Activated CD4-positive, alpha-beta T cell treated with anti-CD3 and anti-CD28 coated beads for 36 hours (primary cell): ENCODE data around the gene SPNS2. TPM values are rescaled to one million over a fixed set of nuclear protein-coding genes. Genes with fewer than 3 reads are reported as not detected.

Source experiments
- ATAC-seq: fragments of 200-7000 bp; cut with Tn5 transposase; one replicate; pipeline ENCODE4 v1.10.0; 2021; ENCODE audit warnings: mild to moderate bottlenecking, moderate library complexity
- CTCF ChIA-PET: fragments of 350-600 bp; sonication (Branson Sonifier 250); formaldehyde crosslinking; loops from one replicate; lab custom pipeline; 2021; ENCODE audit warnings: antibody characterized with exemption; lab: Charles Lee
- POLR2A ChIA-PET: fragments of 350-600 bp; sonication (Branson Sonifier 250); formaldehyde crosslinking; loops from one replicate; lab custom pipeline; 2021; ENCODE audit warnings: antibody characterized with exemption, inconsistent platforms; lab: Charles Lee
- DNase-seq: peaks from one replicate; pipeline ENCODE4 v3.0.0-alpha.2; 2020
- H3K27ac Mint-ChIP-seq: one replicate; pipeline ENCODE4 v1.8.0; 2021; ENCODE audit warnings: mixed read lengths
- H3K27me3 Mint-ChIP-seq: one replicate; pipeline ENCODE4 v1.8.0; 2021; ENCODE audit warnings: mixed read lengths
- H3K36me3 Mint-ChIP-seq: one replicate; pipeline ENCODE4 v1.8.0; 2021; ENCODE audit warnings: low read depth, mixed read lengths
- H3K4me1 Mint-ChIP-seq: one replicate; pipeline ENCODE4 v1.8.0; 2021; ENCODE audit warnings: mixed read lengths
- H3K4me3 Mint-ChIP-seq: one replicate; pipeline ENCODE4 v1.8.0; 2021; ENCODE audit warnings: mild to moderate bottlenecking, moderate library complexity, mixed read lengths
- H3K9me3 Mint-ChIP-seq: one replicate; pipeline ENCODE4 v1.8.0; 2021; ENCODE audit warnings: low read depth, mixed read lengths
- intact Hi-C, 2 experiments: fragments of 100-400 bp; cut with DNase I in 1 of 2; cut with micrococcal nuclease in 1 of 2; formaldehyde crosslinking; loops; one replicate each; pipeline versions ENCODE4 v1.14.2 to v1.15.1; 2022 to 2024; cut with DNase I, micrococcal nuclease
- total RNA-seq, 2 experiments: library from RNA; stranded (reverse); gene quantifications; one replicate each; pipeline ENCODE4 v1.2.3, GENCODE V29; 2021

The SPNS2 gene
- total RNA-seq, 2 experiments from 2014 or later, result 0.07 to 0.37 TPM

GRCh38 chr17:4514779-4515178, 16.1 kb downstream of the SPNS2 start:
- DNase-seq, result no peak
- ChIA-PET POLR2A (no interaction called here), CTCF (no interaction called here)
- Mint-ChIP-seq H3K27me3 (no peaks in the 10 kb centered on the region), H3K9me3 (no peaks in the 10 kb centered on the region), H3K4me1 (peaks cover 2% of the 10 kb centered on the region), H3K27ac (no peak overlapping the region), H3K36me3 (no peaks in the 10 kb centered on the region), H3K4me3 (no peak overlapping the region)
- intact Hi-C loops, result no loop called here
- no peak for ATAC-seq

GRCh38 chr17:4515501-4515900, 16.8 kb downstream of the SPNS2 start:
- Mint-ChIP-seq H3K36me3 (no peaks in the 10 kb centered on the region), H3K4me1 (peaks cover 1% of the 10 kb centered on the region), H3K9me3 (no peaks in the 10 kb centered on the region), H3K4me3 (no peak overlapping the region), H3K27ac (no peak overlapping the region), H3K27me3 (no peaks in the 10 kb centered on the region)
- ChIA-PET CTCF (no interaction called here), POLR2A (no interaction called here)
- no peak for ATAC-seq
- DNase-seq, result no peak
- intact Hi-C loops, result no loop called here

GRCh38 chr17:4516735-4517134, 18.1 kb downstream of the SPNS2 start:
- intact Hi-C loops, result no loop called here
- POLR2A ChIA-PET, result no interaction called here
- no peaks in the 10 kb centered on the region for H3K27me3 Mint-ChIP-seq

GRCh38 chr17:4518901-4519300, 20.2 kb downstream of the SPNS2 start:
- no peaks in the 10 kb centered on the region for H3K4me1 Mint-ChIP-seq
- H3K27me3 Mint-ChIP-seq, result no peaks in the 10 kb centered on the region
- H3K27ac Mint-ChIP-seq, result no peak overlapping the region
- no peak overlapping the region for H3K4me3 Mint-ChIP-seq
- no peak for ATAC-seq
- intact Hi-C loops, result no loop called here
- no peak for DNase-seq
- no peaks in the 10 kb centered on the region for H3K36me3 Mint-ChIP-seq
- ChIA-PET CTCF (no interaction called here), POLR2A (no interaction called here)
- no peaks in the 10 kb centered on the region for H3K9me3 Mint-ChIP-seq

More at GRCh38 chr17:4516735-4517134, 18.1 kb downstream of the SPNS2 start:
- ATAC-seq (no peak), DNase-seq (no peak)
- no peak overlapping the region for H3K27ac Mint-ChIP-seq
- H3K9me3 Mint-ChIP-seq, result no peaks in the 10 kb centered on the region
- CTCF ChIA-PET, result interaction anchor here (0.8 to 1.2 kb wide), 3 partner anchors 16 to 265 kb away, joined by 3 to 4 read pairs (median 3); no protein-coding TSS in a partner anchor
- H3K4me1 Mint-ChIP-seq, result no peaks in the 10 kb centered on the region
- H3K36me3 Mint-ChIP-seq, result no peaks in the 10 kb centered on the region
- no peak overlapping the region for H3K4me3 Mint-ChIP-seq

- Mint-ChIP-seq H3K27ac (no peak overlapping the region), H3K9me3 (no peaks in the 10 kb centered on the region), H3K36me3 (no peaks in the 10 kb centered on the region), H3K4me3 (no peak overlapping the region), H3K4me1 (no peaks in the 10 kb centered on the region), H3K27me3 (no peaks in the 10 kb centered on the region)
- POLR2A ChIA-PET, result no interaction called here
- no peak for ATAC-seq
- CTCF ChIA-PET, result no interaction called here
- intact Hi-C loops, result no loop called here
- no peak for DNase-seq
Measured at GRCh38 chr17:4519361-4519788, 20.7 kb downstream of the SPNS2 start.

- Mint-ChIP-seq H3K36me3 (no peaks in the 10 kb centered on the region), H3K4me1 (no peaks in the 10 kb centered on the region), H3K27ac (no peak overlapping the region), H3K4me3 (no peak overlapping the region), H3K27me3 (no peaks in the 10 kb centered on the region), H3K9me3 (no peaks in the 10 kb centered on the region)
- DNase-seq, result no peak
- CTCF ChIA-PET, result interaction anchor here (0.7 kb wide), 1 partner anchor 793 kb away, joined by 3 read pairs; no protein-coding TSS in a partner anchor
- intact Hi-C loops, result no loop called here
- POLR2A ChIA-PET, result no interaction called here
- no peak for ATAC-seq
Measured at GRCh38 chr17:4520060-4520893, 21.6 kb downstream of the SPNS2 start.

- H3K36me3 Mint-ChIP-seq, result no peaks in the 10 kb centered on the region
- ATAC-seq (no peak), DNase-seq (no peak)
- H3K4me3 Mint-ChIP-seq, result no peak overlapping the region
- H3K9me3 Mint-ChIP-seq, result no peaks in the 10 kb centered on the region
- no peaks in the 10 kb centered on the region for H3K27me3 Mint-ChIP-seq
- POLR2A ChIA-PET, result no interaction called here
- no peak overlapping the region for H3K27ac Mint-ChIP-seq
- intact Hi-C loops, result no loop called here
- CTCF ChIA-PET, result no interaction called here
- H3K4me1 Mint-ChIP-seq, result no peaks in the 10 kb centered on the region
Measured at GRCh38 chr17:4520894-4521600, 22.4 kb downstream of the SPNS2 start.

- no peak overlapping the region for H3K27ac Mint-ChIP-seq
- ChIA-PET POLR2A (no interaction called here), CTCF (no interaction called here)
- H3K4me3 Mint-ChIP-seq, result no peak overlapping the region
- no peaks in the 10 kb centered on the region for H3K9me3 Mint-ChIP-seq
- ATAC-seq (no peak), DNase-seq (no peak)
- no peaks in the 10 kb centered on the region for H3K36me3 Mint-ChIP-seq
- intact Hi-C loops, result no loop called here
- H3K4me1 Mint-ChIP-seq, result no peaks in the 10 kb centered on the region
- no peaks in the 10 kb centered on the region for H3K27me3 Mint-ChIP-seq
Measured at GRCh38 chr17:4522661-4523060, 24.0 kb downstream of the SPNS2 start.

- Mint-ChIP-seq H3K27me3 (no peaks in the 10 kb centered on the region), H3K4me3 (no peak overlapping the region), H3K9me3 (no peaks in the 10 kb centered on the region), H3K27ac (no peak overlapping the region), H3K4me1 (no peaks in the 10 kb centered on the region), H3K36me3 (no peaks in the 10 kb centered on the region)
- no peak for ATAC-seq
- ChIA-PET POLR2A (interaction anchor here (0.6 kb wide), 1 partner anchor 100 kb away, joined by 3 read pairs; no protein-coding TSS in a partner anchor), CTCF (interaction anchor here (1.0 to 1.1 kb wide), 2 partner anchors 25 to 31 kb away, joined by 3 to 5 read pairs; partner anchors contain the start of genes MYBBP1A and SPNS2)
- intact Hi-C loops, result no loop called here
- no peak for DNase-seq
Measured at GRCh38 chr17:4523946-4524345, 25.3 kb downstream of the SPNS2 start.

- no peak for ATAC-seq
- ChIA-PET CTCF (interaction anchor here (0.6 kb wide), 1 partner anchor 231 kb away, joined by 4 read pairs; no protein-coding TSS in a partner anchor), POLR2A (interaction anchor here (1.7 kb wide), 1 partner anchor 11 kb away, joined by 4 read pairs; no protein-coding TSS in a partner anchor)
- H3K36me3 Mint-ChIP-seq, result no peaks in the 10 kb centered on the region
- H3K27me3 Mint-ChIP-seq, result no peaks in the 10 kb centered on the region
- no peaks in the 10 kb centered on the region for H3K4me1 Mint-ChIP-seq
- no peaks in the 10 kb centered on the region for H3K9me3 Mint-ChIP-seq
- no peak overlapping the region for H3K4me3 Mint-ChIP-seq
- DNase-seq, result no peak
- H3K27ac Mint-ChIP-seq, result no peak overlapping the region
- intact Hi-C loops, result no loop called here
Measured at GRCh38 chr17:4525691-4526397, 27.2 kb downstream of the SPNS2 start.

- Mint-ChIP-seq H3K9me3 (no peaks in the 10 kb centered on the region), H3K27me3 (peaks cover 3% of the 10 kb centered on the region), H3K4me3 (no peak overlapping the region), H3K4me1 (no peaks in the 10 kb centered on the region), H3K36me3 (no peaks in the 10 kb centered on the region), H3K27ac (no peak overlapping the region)
- ChIA-PET CTCF (no interaction called here), POLR2A (interaction anchor here (0.6 to 1.7 kb wide), 2 partner anchors 9 to 19 kb away, joined by 4 read pairs; no protein-coding TSS in a partner anchor)
- intact Hi-C loops, result no loop called here
- no peak for DNase-seq
- ATAC-seq, result no peak
Measured at GRCh38 chr17:4527134-4527533, 28.5 kb downstream of the SPNS2 start.
